K562 (cell line): ENCODE results near the gene LAGE3. TPM values are rescaled to one million over a fixed set of nuclear protein-coding genes. Genes with fewer than 3 reads are reported as not detected.

ENCODE experiments used
- CBX3 ChIP-seq, 2 experiments: IDR thresholded peaks; 1 replicate in 1 of 2; 2 replicates in 1 of 2; pipeline ENCODE4 v1.6.1; 2012; ENCODE audit warnings: inconsistent platforms in 2 of 2, low read length in 2 of 2, borderline replicate concordance in 1 of 2, control low read depth in 1 of 2
- EWSR1 ChIP-seq: fragments of 450-650 bp; IDR thresholded peaks from 2 replicates; pipeline ENCODE4 v1.6.1; 2018; ENCODE audit warnings: borderline replicate concordance, mild to moderate bottlenecking, low read depth, moderate library complexity; ENCODE audit not compliant: partially characterized antibody
- FIP1L1 ChIP-seq: fragments of 200-400 bp; formaldehyde crosslinking; IDR thresholded peaks from 2 replicates; pipeline ENCODE4 v1.6.1; 2018; ENCODE audit warnings: mild to moderate bottlenecking, low read depth, low read length; ENCODE audit not compliant: poor library complexity, severe bottlenecking
- FOXK2 ChIP-seq, 2 experiments: fragments of 450-650 bp; IDR thresholded peaks in 1 of 2; conservative IDR thresholded peaks in 1 of 2; 2 replicates each; pipeline ENCODE4 v1.6.1; 2016; ENCODE audit warnings: low read depth in 2 of 2, mild to moderate bottlenecking in 1 of 2
- GTF2E2 ChIP-seq: fragments of 200-800 bp; sonication (Bioruptor generic); IDR thresholded peaks from 2 replicates; pipeline ENCODE4 v1.6.1; 2016; ENCODE audit warnings: missing genetic modification characterization, missing compliant biosample characterization
- GTF2F1 ChIP-seq: IDR thresholded peaks from 2 replicates; pipeline ENCODE4 v1.6.1; 2011; ENCODE audit warnings: low read depth, low read length, improper control_type of control experiment
- HNRNPUL1 ChIP-seq: fragments of 200-400 bp; formaldehyde crosslinking; IDR thresholded peaks from 2 replicates; pipeline ENCODE4 v1.6.1; 2017; ENCODE audit warnings: low read length
- PHF8 ChIP-seq: fragments of 200-600 bp; sonication (generic); IDR thresholded peaks from 2 replicates; pipeline ENCODE4 v1.6.1; 2012; ENCODE audit warnings: mixed run types, mild to moderate bottlenecking, inconsistent platforms, low read length, moderate library complexity, borderline replicate concordance
- PML ChIP-seq: IDR thresholded peaks from 2 replicates; pipeline ENCODE4 v1.6.1; 2012; ENCODE audit warnings: low read length, inconsistent platforms
- RBFOX2 ChIP-seq: fragments of 200-400 bp; formaldehyde crosslinking; IDR thresholded peaks from 2 replicates; pipeline ENCODE4 v1.6.1; 2017; ENCODE audit warnings: low read depth, mild to moderate bottlenecking, low read length, moderate library complexity
- SOX6 ChIP-seq: fragments of 450-650 bp; IDR thresholded peaks from 2 replicates; pipeline ENCODE4 v1.6.1; 2014; ENCODE audit warnings: mild to moderate bottlenecking
- TAF9B ChIP-seq: fragments of 450-650 bp; IDR thresholded peaks from 2 replicates; pipeline ENCODE4 v1.6.1; 2018; ENCODE audit warnings: mild to moderate bottlenecking; ENCODE audit not compliant: partially characterized antibody
- ZKSCAN3 ChIP-seq: fragments of 250-450 bp; sonication (Bioruptor Pico); IDR thresholded peaks from 2 replicates; pipeline ENCODE4 v1.4.0; 2020
- ZNF224 ChIP-seq: sonication (generic); formaldehyde crosslinking; IDR thresholded peaks from 2 replicates; pipeline ENCODE4 v1.8.0; 2022; ENCODE audit warnings: mild to moderate bottlenecking, missing genetic modification reagents
- ZNF384 ChIP-seq: IDR thresholded peaks from 2 replicates; pipeline ENCODE4 v1.6.1; 2012; ENCODE audit warnings: low read depth, low read length, improper control_type of control experiment
- ZNF717 ChIP-seq: fragments of 250-450 bp; sonication (Bioruptor Pico); IDR thresholded peaks from 2 replicates; pipeline ENCODE4 v1.5.0; 2021
- polyA plus RNA-seq, 8 experiments: library from polyadenylated mRNA; depleted of rRNA in 4 of 8; stranded (reverse) in 5 of 8; unstranded in 3 of 8; fragments of >200 nt; fragmentation: Nextera tagmentation in 2 of 8; fragmentation: Illumina TruSeq in 1 of 8; extraction: Ambion mirVana in 2 of 8; extraction: Trizol in 1 of 8; gene quantifications; 2 replicates each; pipeline versions ENCODE4 v1.2.1 to v1.2.3, GENCODE V29; 2011 to 2014; ENCODE audit warnings: inconsistent platforms in 1 of 8, missing spikeins in 1 of 8
- total RNA-seq, 7 experiments: library from RNA; depleted of rRNA in 6 of 7; stranded (reverse); fragments of >200 nt in 6 of 7; fragmentation: Illumina TruSeq in 2 of 7; extraction: Trizol in 2 of 7; gene quantifications; 2 replicates each; pipeline versions ENCODE4 v1.2.1 to v1.2.3, GENCODE V29; 2011 to 2021; ENCODE audit warnings: low replicate concordance in 1 of 7
- TF ChIP-seq, protein P1 (sequence below): IDR thresholded peaks from 2 replicates; pipeline ENCODE4 v1.6.1; 2016; ENCODE audit warnings: missing genetic modification characterization, missing compliant biosample characterization
- TF ChIP-seq, protein P2 (sequence below): sonication (generic); formaldehyde crosslinking; IDR thresholded peaks from 2 replicates; pipeline ENCODE4 v1.8.0; 2022; ENCODE audit warnings: missing genetic modification reagents, mild to moderate bottlenecking, moderate library complexity, borderline replicate concordance
- TF ChIP-seq, protein P3 (sequence below), 2 experiments: fragments of 450-650 bp; conservative IDR thresholded peaks; 2 replicates each; pipeline ENCODE4 v1.6.1; 2017; ENCODE audit warnings: mild to moderate bottlenecking in 2 of 2, moderate library complexity in 2 of 2
- TF ChIP-seq, protein P4 (sequence below): fragments of 250-450 bp; sonication (Bioruptor Pico); IDR thresholded peaks from 2 replicates; pipeline ENCODE4 v1.8.0; 2021; ENCODE audit warnings: mild to moderate bottlenecking, moderate library complexity
- TF ChIP-seq, protein P5 (sequence below), 2 experiments: fragments of 450-650 bp; IDR thresholded peaks; 2 replicates each; pipeline ENCODE4 v1.6.1; 2016

The LAGE3 gene
- total and polyA plus RNA-seq, 9 of the 15 experiments (the other 6 are each of a cell fraction or from before 2014, with no cell fraction given): 28.2 to 125 (median 35.8) TPM

DNA sequence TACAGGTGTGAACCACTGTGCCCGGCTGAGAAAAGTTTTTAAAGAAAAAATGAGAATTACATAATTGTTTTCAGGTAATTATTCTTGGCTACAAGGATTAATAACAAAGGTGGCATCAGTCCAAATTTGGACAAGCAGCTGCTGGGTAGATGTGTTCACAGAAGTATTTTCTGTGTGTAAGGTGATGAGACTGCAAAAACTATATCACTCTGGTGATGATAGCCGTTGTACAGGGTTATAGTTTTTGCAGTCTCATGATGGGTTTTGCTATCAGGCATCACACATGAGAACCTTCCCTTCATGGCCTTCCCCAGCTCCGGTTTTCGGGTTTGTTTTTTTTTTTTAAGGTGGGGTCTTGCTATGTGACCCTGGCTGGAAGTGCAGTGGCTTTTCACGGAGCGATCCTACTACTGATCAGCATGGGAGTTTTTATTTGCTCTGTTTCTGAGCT is 16.4 kb upstream of the LAGE3 start (continued):
- TF ChIP-seq FIP1L1 (no peak), EWSR1 (no peak), GTF2E2 (tag) (no peak), PHF8 (no peak), TAF9B (peak; percentile 65), ZNF384 (peak; percentile 97), ZNF717 (CRISPR knock-in tag) (no peak), CBX3 (IDR thresholded peaks at IDR 0.05; ENCODE audit: borderline replicate concordance in 1 of 2, low read length in 2 of 2) (0 out of 3 replicates have a peak, but pooled peaks of 1 of the 2 experiments have one; percentile 25), PML (peak; percentile 50; the same call in 1 of the 2 replicates), HNRNPUL1 (no peak), SOX6 (peak; percentile 84), RBFOX2 (no peak), GTF2F1 (no peak), ZNF224 (CRISPR knock-in tag) (no peak), FOXK2 (conservative IDR thresholded peaks at IDR 0.05 in 1 of 2, IDR thresholded peaks at IDR 0.05 in 1 of 2; ENCODE audit: low read depth in 2 of 2) (0 out of 4 replicates have a peak, but pooled peaks of 1 of the 2 experiments have one; percentile 20), ZKSCAN3 (no peak)
- TF ChIP-seq, protein P1, sequence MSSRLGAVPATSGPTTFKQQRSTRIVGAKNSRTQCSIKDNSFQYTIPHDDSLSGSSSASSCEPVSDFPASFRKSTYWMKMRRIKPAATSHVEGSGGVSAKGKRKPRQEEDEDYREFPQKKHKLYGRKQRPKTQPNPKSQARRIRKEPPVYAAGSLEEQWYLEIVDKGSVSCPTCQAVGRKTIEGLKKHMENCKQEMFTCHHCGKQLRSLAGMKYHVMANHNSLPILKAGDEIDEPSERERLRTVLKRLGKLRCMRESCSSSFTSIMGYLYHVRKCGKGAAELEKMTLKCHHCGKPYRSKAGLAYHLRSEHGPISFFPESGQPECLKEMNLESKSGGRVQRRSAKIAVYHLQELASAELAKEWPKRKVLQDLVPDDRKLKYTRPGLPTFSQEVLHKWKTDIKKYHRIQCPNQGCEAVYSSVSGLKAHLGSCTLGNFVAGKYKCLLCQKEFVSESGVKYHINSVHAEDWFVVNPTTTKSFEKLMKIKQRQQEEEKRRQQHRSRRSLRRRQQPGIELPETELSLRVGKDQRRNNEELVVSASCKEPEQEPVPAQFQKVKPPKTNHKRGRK (tag): no peak
- TF ChIP-seq, protein P2, sequence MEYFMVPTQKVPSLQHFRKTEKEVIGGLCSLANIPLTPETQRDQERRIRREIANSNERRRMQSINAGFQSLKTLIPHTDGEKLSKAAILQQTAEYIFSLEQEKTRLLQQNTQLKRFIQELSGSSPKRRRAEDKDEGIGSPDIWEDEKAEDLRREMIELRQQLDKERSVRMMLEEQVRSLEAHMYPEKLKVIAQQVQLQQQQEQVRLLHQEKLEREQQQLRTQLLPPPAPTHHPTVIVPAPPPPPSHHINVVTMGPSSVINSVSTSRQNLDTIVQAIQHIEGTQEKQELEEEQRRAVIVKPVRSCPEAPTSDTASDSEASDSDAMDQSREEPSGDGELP (CRISPR knock-in tag): no peak; the same call in 1 of the 2 replicates
- TF ChIP-seq, protein P3, sequence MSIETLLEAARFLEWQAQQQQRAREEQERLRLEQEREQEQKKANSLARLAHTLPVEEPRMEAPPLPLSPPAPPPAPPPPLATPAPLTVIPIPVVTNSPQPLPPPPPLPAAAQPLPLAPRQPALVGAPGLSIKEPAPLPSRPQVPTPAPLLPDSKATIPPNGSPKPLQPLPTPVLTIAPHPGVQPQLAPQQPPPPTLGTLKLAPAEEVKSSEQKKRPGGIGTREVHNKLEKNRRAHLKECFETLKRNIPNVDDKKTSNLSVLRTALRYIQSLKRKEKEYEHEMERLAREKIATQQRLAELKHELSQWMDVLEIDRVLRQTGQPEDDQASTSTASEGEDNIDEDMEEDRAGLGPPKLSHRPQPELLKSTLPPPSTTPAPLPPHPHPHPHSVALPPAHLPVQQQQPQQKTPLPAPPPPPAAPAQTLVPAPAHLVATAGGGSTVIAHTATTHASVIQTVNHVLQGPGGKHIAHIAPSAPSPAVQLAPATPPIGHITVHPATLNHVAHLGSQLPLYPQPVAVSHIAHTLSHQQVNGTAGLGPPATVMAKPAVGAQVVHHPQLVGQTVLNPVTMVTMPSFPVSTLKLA (conservative IDR thresholded peaks at IDR 0.05): no peak
- TF ChIP-seq, protein P4, sequence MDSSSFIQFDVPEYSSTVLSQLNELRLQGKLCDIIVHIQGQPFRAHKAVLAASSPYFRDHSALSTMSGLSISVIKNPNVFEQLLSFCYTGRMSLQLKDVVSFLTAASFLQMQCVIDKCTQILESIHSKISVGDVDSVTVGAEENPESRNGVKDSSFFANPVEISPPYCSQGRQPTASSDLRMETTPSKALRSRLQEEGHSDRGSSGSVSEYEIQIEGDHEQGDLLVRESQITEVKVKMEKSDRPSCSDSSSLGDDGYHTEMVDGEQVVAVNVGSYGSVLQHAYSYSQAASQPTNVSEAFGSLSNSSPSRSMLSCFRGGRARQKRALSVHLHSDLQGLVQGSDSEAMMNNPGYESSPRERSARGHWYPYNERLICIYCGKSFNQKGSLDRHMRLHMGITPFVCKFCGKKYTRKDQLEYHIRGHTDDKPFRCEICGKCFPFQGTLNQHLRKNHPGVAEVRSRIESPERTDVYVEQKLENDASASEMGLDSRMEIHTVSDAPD (CRISPR knock-in tag): no peak
- TF ChIP-seq, protein P5, sequence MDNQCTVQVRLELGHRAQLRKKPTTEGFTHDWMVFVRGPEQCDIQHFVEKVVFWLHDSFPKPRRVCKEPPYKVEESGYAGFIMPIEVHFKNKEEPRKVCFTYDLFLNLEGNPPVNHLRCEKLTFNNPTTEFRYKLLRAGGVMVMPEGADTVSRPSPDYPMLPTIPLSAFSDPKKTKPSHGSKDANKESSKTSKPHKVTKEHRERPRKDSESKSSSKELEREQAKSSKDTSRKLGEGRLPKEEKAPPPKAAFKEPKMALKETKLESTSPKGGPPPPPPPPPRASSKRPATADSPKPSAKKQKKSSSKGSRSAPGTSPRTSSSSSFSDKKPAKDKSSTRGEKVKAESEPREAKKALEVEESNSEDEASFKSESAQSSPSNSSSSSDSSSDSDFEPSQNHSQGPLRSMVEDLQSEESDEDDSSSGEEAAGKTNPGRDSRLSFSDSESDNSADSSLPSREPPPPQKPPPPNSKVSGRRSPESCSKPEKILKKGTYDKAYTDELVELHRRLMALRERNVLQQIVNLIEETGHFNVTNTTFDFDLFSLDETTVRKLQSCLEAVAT (IDR thresholded peaks at IDR 0.05): no peak; a peak in 1 of 4 replicates
